Stimulated activated CD8-positive, alpha-beta memory T cell treated with anti-CD3 and anti-CD28 coated beads, Interleukin-7, amount 100 ng/mL, for 1 hour (primary cell): ENCODE measurements around the gene PTPN7.
"Not testable (repeated sequence)": the region's sequence is repeated elsewhere in the genome, so short reads cannot be mapped to it uniquely, and the experiment has no call there.

Source experiments
- DNase-seq, 2 donors: peaks; one replicate each; pipeline ENCODE4 v3.0.0-alpha.2; 2020; ENCODE audit warnings: low read depth in 2 of 2

The PTPN7 gene

GRCh38 chr1:202160377-202160940, at the start of gene PTPN7:
PTPN7 (minus strand) TSS chr1:202160602; CDS start chr1:202159402, 1,200 bp downstream.
- DNase-seq = peak; percentile 62 to 70

GRCh38 chr1:202208351-202208857, 48.0 kb upstream of the PTPN7 start:
- no peak for DNase-seq

GRCh38 chr1:202207292-202207691, 46.9 kb upstream of the PTPN7 start:
- no peak for DNase-seq

GRCh38 chr1:202205523-202206190, 45.3 kb upstream of the PTPN7 start:
- no peak for DNase-seq

- DNase-seq = no peak
Measured at GRCh38 chr1:202204065-202204464, 43.7 kb upstream of the PTPN7 start.

- DNase-seq = no peak
Measured at GRCh38 chr1:202203238-202204039, 43.0 kb upstream of the PTPN7 start.

GRCh38 chr1:202202500-202203168, 42.2 kb upstream of the PTPN7 start:
- DNase-seq = no peak

- DNase-seq = no peak
Measured at GRCh38 chr1:202201971-202202370, 41.6 kb upstream of the PTPN7 start.

GRCh38 chr1:202201266-202201665, 40.9 kb upstream of the PTPN7 start:
- DNase-seq = no peak

- DNase-seq = no peak
Measured at GRCh38 chr1:202200669-202201068, 40.3 kb upstream of the PTPN7 start.

- no peak for DNase-seq
Measured at GRCh38 chr1:202200112-202200548, 39.7 kb upstream of the PTPN7 start.

- DNase-seq = no peak
Measured at GRCh38 chr1:202199040-202199889, 38.9 kb upstream of the PTPN7 start.

GRCh38 chr1:202198366-202198724, 37.9 kb upstream of the PTPN7 start:
- DNase-seq = no peak

- peak in 1 of 2 donors; percentile 10 for DNase-seq
Measured at GRCh38 chr1:202197653-202198365, 37.4 kb upstream of the PTPN7 start.

- no peak for DNase-seq
Measured at GRCh38 chr1:202194328-202194648, 33.9 kb upstream of the PTPN7 start.

- DNase-seq = no peak
Measured at GRCh38 chr1:202193614-202194327, 33.4 kb upstream of the PTPN7 start, which contains the start of gene LGR6. LGR6 (plus strand) TSS chr1:202193799; CDS start chr1:202193990, 191 bp downstream.

- DNase-seq = peak; percentile 38 to 44
Measured at GRCh38 chr1:202192770-202193613, 32.6 kb upstream of the PTPN7 start.

- DNase-seq = not testable (repeated sequence)
Measured at GRCh38 chr1:202191391-202191790, 31.0 kb upstream of the PTPN7 start.
